Stimulated activated CD4-positive, alpha-beta T cell treated with anti-CD3 and anti-CD28 coated beads, Interleukin-12 subunit alpha, Interleukin-12 subunit beta, amount 100 ng/mL, for 48 hours (primary cell): ENCODE measurements around the gene SIGLEC15.
"Not testable (repeated sequence)": the region's sequence is repeated elsewhere in the genome, so short reads cannot be mapped to it uniquely, and the experiment has no call there.

Experiments used
- DNase-seq, 3 donors: peaks; one replicate each; pipeline ENCODE4 v3.0.0-alpha.2; 2020; ENCODE audit warnings: low read depth in 2 of 3, low spot score in 1 of 3

The SIGLEC15 gene

GRCh38 chr18:45820106-45820745, 5.2 kb upstream of the SIGLEC15 start:
- no peak for DNase-seq

- DNase-seq, result no peak
Observed at GRCh38 chr18:45821026-45821425, 4.4 kb upstream of the SIGLEC15 start.

- no peak for DNase-seq
Observed at GRCh38 chr18:45821711-45822110, 3.8 kb upstream of the SIGLEC15 start.

DNA sequence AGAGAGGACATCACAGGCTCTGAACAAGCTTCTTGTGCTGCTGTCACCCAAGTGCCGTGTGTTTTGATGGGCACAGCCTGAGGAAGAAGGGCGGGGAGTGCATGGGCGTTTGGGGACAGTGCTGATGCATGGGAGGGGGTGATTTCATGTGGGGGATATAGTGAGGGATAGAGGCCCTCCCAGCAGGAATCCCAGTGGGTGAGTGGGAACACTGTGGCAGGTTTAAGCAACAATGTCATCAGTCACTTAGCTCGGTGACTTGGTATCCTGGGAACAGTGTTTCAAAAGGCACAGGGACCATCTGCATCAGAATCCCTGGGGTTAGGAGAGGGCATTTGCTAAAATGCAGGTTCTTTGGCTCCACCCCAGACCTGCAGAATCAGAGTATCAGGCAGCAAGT, 609 bp downstream of the SIGLEC15 start:
- DNase-seq, result no peak

DNA sequence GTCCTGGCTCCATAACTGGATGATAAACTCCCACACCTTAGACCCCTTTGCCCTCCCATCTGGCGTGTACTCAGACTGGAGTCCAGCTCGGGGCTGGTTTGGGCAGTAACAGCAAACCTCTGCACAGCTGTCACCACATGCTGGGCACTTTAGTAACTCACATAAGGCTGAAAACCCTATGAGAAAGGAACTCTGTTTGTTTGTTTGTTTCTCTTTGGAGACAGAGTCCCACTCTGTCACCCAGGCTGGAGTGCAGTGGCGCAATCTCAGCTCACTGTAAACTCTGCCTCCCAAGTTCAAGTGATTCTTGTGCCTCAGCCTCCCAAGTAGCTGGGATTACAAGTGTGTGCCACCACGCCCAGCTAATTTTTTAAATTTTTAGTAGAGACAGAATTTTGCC, 1.2 kb downstream of the SIGLEC15 start:
- DNase-seq, result not testable (repeated sequence)

DNA sequence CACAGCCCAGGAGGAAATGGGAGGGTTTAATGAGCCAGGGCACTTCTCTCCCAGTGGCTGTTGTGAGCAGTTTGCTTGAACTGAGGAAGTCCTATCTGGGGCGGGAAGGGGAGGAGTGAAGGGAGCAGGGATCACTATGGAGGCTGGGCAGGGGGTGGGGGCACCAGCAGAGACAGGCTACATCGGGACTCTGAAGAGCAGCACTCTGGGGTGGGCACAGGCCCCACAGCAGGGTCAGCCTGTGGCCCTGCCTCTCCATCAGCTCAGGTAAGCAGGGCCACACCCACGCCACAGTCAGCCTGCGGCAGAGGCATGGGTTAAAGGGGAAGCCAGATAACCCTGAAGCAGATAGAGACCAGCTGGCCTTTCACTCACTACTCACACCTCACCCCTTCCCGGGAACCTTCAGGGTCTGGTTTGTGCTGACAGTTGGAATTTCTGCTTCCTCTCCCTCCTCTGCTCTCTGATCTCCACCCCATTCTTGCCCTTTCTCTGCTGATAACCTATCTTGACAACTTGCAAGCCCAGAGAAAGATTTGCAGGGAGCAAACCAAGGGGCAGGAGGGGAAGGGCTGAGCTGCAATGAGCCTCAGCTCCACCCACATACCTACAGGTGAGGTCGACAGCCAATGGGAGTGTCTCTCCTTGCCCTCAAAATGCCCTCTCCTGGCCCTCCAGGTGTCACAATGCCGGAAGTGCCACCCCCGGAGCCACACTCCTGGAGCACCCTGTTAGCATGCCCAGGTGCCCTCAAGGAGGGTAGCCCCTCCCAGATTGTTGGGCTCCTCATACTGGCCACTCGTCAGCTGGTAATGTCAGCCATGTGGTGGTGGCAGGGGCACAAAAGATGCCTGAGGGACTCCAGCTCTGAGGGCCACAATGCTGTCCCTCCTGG, 3.7 kb downstream of the SIGLEC15 start:
- DNase-seq, result no peak

GRCh38 chr18:45829855-45830254, 4.4 kb downstream of the SIGLEC15 start:
- no peak for DNase-seq

DNA sequence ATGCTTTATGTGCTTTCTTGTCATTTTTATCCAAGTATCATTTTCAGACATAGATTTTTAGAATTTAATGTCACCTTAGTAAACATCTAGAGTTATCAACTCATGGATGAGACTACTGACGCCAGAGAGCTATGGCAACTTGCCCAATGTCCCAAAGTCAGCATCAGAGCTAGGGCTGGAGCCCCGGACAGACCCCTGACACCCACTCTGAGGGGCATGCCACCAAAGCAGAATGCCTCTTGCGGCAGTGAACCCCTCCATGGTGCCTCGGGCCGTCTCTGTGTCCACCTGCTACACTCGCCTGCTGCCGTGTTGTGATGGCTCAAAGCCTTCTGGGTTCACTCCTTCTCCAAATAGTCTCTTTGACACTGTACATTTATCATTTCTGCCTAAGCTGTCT, 5.4 kb downstream of the SIGLEC15 start:
- no peak for DNase-seq

DNA sequence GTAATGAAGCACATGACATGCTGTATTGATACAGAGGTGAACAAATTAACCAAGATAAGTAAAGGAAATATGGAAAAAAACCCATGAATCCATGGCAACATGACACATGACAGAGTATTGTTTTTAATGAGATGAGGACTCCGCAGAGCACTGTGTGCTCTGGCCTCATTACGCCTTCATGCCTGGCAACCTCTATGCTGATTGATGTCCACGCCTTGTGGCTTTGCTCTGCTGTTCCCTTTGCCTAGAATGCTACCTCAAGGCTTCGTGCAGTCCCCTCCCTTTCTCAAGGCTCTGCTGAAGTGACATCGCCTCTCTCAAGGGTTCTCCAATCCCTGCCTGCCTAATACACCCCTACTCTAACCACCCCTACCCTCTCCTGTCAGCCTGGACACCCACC, 8.4 kb downstream of the SIGLEC15 start:
- no peak for DNase-seq

- no peak for DNase-seq
Observed at GRCh38 chr18:45834306-45834705, 8.8 kb downstream of the SIGLEC15 start.

- DNase-seq, result no peak
Observed at GRCh38 chr18:45835057-45835636, 9.7 kb downstream of the SIGLEC15 start.

DNA sequence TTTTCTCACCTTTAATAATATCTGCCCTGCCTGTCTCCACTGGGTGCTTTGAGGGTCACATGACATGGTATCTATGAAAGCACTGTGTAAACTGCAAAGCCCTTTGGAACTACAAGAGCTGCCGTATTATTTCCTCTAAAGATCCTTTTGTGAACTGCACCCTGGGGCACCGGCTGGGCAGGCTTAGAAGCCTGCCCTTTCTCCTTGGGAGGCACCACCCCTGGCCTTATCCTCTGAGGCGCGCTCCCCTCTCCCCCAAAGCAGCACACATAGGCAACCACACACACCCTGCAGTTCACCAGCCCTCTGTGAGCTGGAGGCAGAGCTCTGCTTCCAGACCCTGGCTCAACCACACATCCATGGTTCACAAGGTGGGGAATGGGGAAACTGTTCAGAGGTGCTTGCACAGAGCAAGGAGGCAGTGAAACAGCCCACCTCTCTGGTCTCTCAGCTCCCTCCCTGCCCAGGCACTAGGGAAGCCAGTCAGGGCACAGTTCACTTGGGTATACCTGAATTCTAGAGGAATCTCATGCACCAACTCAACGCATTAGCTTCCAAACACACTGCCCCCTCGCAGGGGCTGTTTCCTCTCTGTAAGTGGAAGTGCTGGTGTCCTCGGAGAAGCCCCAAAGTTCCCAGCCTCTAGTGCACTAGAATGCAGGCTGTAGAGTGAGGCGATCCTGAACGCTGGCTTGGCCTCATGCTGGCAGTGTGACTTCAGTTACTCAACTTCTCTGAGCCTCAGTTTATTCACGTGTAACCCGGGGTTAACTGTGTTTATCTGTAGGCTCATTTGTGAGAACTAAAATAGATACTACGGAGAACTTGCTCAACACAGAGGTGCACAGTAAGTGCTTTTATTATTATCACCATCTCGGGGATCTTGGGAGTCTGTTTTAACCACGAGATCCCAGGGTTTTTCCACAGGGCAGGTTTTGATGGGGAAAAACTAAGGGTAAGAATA, 11.0 kb downstream of the SIGLEC15 start:
- no peak for DNase-seq

GRCh38 chr18:45837283-45838070, 12.0 kb downstream of the SIGLEC15 start:
- DNase-seq, result peak in 2 of 3 donors; percentile 30 to 38

DNA sequence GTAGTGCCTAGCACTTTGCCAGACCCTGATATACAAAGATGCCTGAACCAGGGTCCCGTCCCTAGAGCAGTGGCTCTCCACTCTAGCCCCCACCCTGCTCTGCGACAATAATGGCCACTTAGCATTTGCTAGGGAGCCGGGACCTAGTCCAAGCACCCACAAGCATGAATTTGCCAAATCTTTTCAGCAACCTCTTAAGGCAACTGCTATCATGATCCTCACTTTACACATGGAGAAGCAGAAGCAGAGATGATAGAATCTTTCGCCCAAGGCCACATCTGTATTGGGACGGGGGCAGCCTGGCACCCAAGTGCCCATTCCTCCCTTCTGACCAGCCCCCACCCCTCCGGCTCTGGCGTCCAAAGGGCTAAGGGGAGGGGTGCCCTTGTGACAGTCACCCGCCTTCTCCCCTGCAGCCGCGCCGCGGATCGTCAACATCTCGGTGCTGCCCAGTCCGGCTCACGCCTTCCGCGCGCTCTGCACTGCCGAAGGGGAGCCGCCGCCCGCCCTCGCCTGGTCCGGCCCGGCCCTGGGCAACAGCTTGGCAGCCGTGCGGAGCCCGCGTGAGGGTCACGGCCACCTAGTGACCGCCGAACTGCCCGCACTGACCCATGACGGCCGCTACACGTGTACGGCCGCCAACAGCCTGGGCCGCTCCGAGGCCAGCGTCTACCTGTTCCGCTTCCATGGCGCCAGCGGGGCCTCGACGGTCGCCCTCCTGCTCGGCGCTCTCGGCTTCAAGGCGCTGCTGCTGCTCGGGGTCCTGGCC, 13.0 kb downstream of the SIGLEC15 start:
- no peak for DNase-seq

DNA sequence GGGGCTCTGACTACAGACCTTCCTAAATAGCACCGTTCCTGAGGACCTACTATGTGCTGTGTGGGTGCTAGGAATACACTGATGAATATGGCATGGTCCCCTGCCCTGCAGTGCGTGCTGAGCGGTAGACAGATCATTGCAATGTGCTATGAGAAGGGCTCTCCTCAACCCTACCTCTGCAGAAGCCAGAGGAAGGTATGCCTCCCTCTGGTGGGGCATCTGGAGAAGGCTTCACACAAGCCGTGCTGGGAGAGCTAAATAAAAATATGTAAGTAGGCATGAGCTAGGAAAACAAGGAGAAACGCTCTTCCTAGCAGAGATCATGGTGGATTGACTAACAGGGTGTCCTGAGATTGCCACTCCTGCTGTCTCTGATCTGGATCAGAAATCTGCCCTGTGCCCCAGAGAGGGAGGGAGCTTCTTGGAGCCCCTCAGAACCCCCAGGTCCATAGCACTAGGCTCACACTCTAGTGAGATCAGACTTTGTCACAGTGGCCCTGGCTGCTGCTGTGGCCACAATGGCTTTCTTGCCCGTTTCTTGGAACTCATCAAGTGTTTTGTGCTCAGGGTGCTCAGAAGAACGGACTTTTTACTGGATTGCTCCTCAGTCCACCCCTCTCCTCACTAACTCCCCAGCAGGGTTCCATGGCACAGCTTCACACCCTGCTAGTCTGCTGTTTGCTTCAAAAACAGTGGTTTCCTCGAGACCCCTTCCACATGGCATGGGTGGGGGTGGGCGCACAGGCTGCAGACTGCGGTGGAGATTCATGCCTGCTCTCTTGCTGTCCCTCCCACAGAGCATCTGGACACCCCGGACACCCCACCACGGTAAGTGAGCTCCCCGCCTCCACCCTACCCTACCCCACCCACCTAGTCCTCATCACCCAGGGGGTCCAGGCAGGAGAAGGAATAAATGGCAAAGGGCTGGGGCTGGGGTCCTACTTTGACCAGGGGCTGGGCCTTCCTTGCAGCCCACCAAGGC, 14.2 kb downstream of the SIGLEC15 start:
- peak in 2 of 3 donors; percentile 7 to 21 for DNase-seq

GRCh38 chr18:45841060-45841764, 15.7 kb downstream of the SIGLEC15 start:
- no peak for DNase-seq

DNA sequence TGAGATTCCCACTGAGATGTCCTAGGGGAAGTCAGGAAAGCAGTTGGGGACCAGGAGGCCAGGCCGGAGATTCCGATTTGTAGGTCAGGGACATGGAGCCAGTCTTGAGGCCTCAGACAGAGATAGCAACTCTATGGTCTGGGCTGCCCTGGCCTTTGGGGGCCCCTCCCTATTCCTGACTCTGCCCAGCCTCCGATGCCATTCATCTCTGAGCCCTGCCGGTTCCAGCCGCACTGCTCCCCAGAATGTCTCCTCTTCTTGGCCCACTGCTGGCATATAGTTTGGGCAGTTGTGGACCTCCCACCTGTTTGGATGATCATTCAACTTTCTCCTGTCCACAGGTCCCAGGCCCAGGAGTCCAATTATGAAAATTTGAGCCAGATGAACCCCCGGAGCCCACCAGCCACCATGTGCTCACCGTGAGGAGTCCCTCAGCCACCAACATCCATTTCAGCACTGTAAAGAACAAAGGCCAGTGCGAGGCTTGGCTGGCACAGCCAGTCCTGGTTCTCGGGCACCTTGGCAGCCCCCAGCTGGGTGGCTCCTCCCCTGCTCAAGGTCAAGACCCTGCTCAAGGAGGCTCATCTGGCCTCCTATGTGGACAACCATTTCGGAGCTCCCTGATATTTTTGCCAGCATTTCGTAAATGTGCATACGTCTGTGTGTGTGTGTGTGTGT, 16.4 kb downstream of the SIGLEC15 start:
- no peak for DNase-seq
